Measurements from ENCODE around the gene SOST.

Gene SOST

DNA sequence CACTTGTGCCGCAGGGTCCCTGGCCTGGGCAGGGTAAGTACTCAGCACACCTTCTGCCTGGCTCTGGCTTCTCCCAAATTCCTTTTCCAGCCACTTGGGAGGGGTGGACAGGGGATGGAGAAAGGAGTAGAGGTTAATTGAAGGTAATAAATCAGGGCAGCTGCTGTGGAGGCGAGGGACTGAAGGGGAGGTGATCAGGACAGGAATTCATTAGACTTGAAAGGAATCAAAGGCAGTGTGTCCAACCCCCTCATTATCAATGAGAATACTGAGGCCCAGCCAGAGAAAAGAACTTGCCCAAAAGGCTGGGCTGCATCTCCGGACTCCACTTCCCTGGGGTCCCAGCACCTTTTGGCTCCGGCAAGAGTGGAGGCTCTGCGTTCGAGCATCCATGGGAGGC is 2.4 kb downstream of the SOST start:
- Histone ChIP-seq H3K27ac (ENCODE audit: extremely low read depth, low read depth, low read length) (no peak overlapping the region), H3K4me3 (ENCODE audit: low read depth, low read length) (no peak overlapping the region), H3K4me1 (ENCODE audit: control insufficient read depth, insufficient read depth, low read length) (peaks cover 5% of the 10 kb centered on the region; the same call in 1 of the 2 replicates), H3K36me3 (ENCODE audit: control insufficient read depth in 2 of 2, insufficient read depth in 1 of 2, low read length in 2 of 2) (no peaks in the 10 kb centered on the region), H3K9me3 (ENCODE audit: control insufficient read depth, insufficient read depth, low read depth, low read length) (no peaks in the 10 kb centered on the region)
- ChIA-PET POLR2A (no interaction called here), CTCF (interaction anchor here (0.6 to 6.9 kb wide), 3 partner anchors 11 to 201 kb away, joined by 3 to 132 read pairs (median 30); no protein-coding TSS in a partner anchor)
- TF ChIP-seq, protein P1, sequence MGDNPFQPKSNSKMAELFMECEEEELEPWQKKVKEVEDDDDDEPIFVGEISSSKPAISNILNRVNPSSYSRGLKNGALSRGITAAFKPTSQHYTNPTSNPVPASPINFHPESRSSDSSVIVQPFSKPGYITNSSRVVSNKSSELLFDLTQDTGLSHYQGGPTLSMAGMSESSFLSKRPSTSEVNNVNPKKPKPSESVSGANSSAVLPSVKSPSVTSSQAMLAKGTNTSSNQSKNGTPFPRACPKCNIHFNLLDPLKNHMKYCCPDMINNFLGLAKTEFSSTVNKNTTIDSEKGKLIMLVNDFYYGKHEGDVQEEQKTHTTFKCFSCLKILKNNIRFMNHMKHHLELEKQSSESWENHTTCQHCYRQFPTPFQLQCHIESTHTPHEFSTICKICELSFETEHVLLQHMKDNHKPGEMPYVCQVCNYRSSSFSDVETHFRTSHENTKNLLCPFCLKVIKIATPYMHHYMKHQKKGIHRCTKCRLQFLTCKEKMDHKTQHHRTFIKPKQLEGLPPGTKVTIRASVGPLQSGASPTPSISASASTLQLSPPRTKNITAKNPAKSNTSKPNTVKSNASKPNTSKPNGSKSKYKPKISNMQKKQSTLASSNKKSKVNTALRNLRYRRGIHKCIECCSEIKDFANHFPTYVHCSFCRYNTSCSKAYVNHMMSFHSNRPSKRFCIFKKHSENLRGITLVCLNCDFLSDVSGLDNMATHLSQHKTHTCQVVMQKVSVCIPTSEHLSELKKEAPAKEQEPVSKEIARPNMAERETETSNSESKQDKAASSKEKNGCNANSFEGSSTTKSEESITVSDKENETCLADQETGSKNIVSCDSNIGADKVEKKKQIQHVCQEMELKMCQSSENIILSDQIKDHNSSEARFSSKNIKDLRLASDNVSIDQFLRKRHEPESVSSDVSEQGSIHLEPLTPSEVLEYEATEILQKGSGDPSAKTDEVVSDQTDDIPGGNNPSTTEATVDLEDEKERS (tag by site-specific recombination; IDR thresholded peaks at IDR 0.05) = no peak
- no peak for TF ChIP-seq BCL11B (tag by site-specific recombination; IDR thresholded peaks at IDR 0.05; ENCODE audit: low read depth)
- TF ChIP-seq, protein P2, sequence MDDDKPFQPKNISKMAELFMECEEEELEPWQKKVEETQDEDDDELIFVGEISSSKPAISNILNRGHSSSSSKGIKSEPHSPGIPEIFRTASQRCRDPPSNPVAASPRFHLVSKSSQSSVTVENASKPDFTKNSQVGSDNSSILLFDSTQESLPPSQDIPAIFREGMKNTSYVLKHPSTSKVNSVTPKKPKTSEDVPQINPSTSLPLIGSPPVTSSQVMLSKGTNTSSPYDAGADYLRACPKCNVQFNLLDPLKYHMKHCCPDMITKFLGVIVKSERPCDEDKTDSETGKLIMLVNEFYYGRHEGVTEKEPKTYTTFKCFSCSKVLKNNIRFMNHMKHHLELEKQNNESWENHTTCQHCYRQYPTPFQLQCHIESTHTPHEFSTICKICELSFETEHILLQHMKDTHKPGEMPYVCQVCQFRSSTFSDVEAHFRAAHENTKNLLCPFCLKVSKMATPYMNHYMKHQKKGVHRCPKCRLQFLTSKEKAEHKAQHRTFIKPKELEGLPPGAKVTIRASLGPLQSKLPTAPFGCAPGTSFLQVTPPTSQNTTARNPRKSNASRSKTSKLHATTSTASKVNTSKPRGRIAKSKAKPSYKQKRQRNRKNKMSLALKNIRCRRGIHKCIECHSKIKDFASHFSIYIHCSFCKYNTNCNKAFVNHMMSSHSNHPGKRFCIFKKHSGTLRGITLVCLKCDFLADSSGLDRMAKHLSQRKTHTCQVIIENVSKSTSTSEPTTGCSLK (tag by site-specific recombination; IDR thresholded peaks at IDR 0.05) = no peak
- TF ChIP-seq ZBTB20 (tag by site-specific recombination; IDR thresholded peaks at IDR 0.05) = no peak
- TF ChIP-seq, protein P3, sequence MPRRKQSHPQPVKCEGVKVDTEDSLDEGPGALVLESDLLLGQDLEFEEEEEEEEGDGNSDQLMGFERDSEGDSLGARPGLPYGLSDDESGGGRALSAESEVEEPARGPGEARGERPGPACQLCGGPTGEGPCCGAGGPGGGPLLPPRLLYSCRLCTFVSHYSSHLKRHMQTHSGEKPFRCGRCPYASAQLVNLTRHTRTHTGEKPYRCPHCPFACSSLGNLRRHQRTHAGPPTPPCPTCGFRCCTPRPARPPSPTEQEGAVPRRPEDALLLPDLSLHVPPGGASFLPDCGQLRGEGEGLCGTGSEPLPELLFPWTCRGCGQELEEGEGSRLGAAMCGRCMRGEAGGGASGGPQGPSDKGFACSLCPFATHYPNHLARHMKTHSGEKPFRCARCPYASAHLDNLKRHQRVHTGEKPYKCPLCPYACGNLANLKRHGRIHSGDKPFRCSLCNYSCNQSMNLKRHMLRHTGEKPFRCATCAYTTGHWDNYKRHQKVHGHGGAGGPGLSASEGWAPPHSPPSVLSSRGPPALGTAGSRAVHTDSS (tag by site-specific recombination; IDR thresholded peaks at IDR 0.05) = no peak
- TF ChIP-seq ZNF311 (tag by site-specific recombination; IDR thresholded peaks at IDR 0.05; ENCODE audit: borderline replicate concordance) = no peak
- no peak for TF ChIP-seq ZNF16 (tag by site-specific recombination; IDR thresholded peaks at IDR 0.05; ENCODE audit: low read depth)
- no peak for TF ChIP-seq YY2 (tag by site-specific recombination; IDR thresholded peaks at IDR 0.05)
- TF ChIP-seq ZFHX2 (tag by site-specific recombination; conservative IDR thresholded peaks at IDR 0.05) = no peak

DNA sequence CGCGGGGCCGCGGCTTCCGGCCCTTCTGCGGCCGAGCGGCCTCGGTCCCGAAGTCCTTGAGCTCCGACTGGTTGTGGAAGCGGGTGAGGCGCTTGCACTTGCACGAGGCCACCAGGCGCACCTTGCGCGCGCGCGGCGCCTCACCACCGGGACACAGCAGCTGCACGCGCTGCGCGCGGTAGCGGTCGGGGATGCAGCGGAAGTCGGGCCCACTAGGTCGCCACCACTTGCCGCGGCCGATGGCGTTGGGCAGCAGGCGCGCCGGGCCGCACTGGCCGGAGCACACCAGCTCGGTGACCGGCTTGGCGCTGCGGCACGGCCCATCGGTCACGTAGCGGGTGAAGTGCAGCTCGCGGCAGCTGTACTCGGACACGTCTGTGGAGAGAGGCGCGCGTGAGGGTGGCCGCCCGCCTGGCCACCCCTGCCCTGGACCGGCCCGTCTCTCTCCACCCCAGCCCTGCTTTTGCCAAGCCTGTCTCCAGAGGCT is 3.2 kb downstream of the SOST start:
- POLR2A ChIA-PET = no interaction called here
- Histone ChIP-seq H3K27ac (ENCODE audit: extremely low read depth, low read depth, low read length) (no peak overlapping the region), H3K4me1 (ENCODE audit: control insufficient read depth, insufficient read depth, low read length) (peaks cover 5% of the 10 kb centered on the region; the same call in 1 of the 2 replicates), H3K36me3 (ENCODE audit: control insufficient read depth in 2 of 2, insufficient read depth in 1 of 2, low read length in 2 of 2) (no peaks in the 10 kb centered on the region), H3K9me3 (ENCODE audit: control insufficient read depth, insufficient read depth, low read depth, low read length) (no peaks in the 10 kb centered on the region), H3K4me3 (ENCODE audit: low read depth, low read length) (no peak overlapping the region)
- CTCF ChIA-PET = interaction anchor here (0.6 to 6.9 kb wide), 3 partner anchors 11 to 201 kb away, joined by 3 to 132 read pairs (median 30); no protein-coding TSS in a partner anchor
- TF ChIP-seq YY1 (tag by site-specific recombination; IDR thresholded peaks at IDR 0.05) = no peak
- TF ChIP-seq SALL2 (tag by site-specific recombination; IDR thresholded peaks at IDR 0.05; ENCODE audit: borderline replicate concordance) = no peak
- TF ChIP-seq ZNF211 (tag by site-specific recombination; IDR thresholded peaks at IDR 0.05; ENCODE audit: low read depth) = no peak
- no peak for TF ChIP-seq ZNF239 (tag by site-specific recombination; IDR thresholded peaks at IDR 0.05)
- TF ChIP-seq ZNF175 (tag by site-specific recombination; IDR thresholded peaks at IDR 0.05) = no peak
- TF ChIP-seq ZNF248 (tag by site-specific recombination; IDR thresholded peaks at IDR 0.05) = no peak

DNA sequence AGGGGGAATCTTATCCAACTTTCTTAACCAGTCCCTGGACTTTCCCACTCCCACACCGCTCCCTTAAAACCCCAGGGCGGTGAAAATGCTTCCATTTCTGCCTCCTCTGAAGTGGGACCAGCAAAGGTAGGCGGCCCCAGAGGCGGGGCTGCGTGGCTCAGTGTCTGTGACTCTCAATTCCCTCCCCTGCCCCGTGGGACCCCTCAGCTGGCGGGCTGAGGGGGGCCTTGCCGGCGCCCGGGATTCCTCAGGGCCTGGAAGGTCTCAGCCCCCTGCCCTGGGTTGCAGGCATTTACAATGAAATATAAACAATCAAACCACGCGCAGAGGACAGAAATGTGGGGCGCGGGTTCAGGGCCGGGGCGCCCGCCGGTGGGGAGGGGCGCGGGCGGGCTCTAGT is 3.6 kb downstream of the SOST start:
- Histone ChIP-seq H3K9me3 (ENCODE audit: control insufficient read depth, insufficient read depth, low read depth, low read length) (no peaks in the 10 kb centered on the region), H3K4me1 (ENCODE audit: control insufficient read depth, insufficient read depth, low read length) (peaks cover 5% of the 10 kb centered on the region; the same call in 1 of the 2 replicates), H3K4me3 (ENCODE audit: low read depth, low read length) (no peak overlapping the region), H3K36me3 (ENCODE audit: control insufficient read depth in 2 of 2, insufficient read depth in 1 of 2, low read length in 2 of 2) (no peaks in the 10 kb centered on the region), H3K27ac (ENCODE audit: extremely low read depth, low read depth, low read length) (no peak overlapping the region)
- TF ChIP-seq ZFHX2 (tag by site-specific recombination; conservative IDR thresholded peaks at IDR 0.05) = peak; percentile 22
- no peak for TF ChIP-seq ZNF521 (tag by site-specific recombination; IDR thresholded peaks at IDR 0.05)
- no peak for TF ChIP-seq ZNF169 (tag by site-specific recombination; IDR thresholded peaks at IDR 0.05)
- POLR2A ChIA-PET = no interaction called here
- CTCF ChIA-PET = interaction anchor here (0.6 to 1.1 kb wide), 2 partner anchors 13 to 17 kb away, joined by 3 to 4 read pairs; no protein-coding TSS in a partner anchor
